A673 (cell line): ENCODE results near the gene GPR176. TPM values are rescaled to one million over a fixed set of nuclear protein-coding genes. Genes with fewer than 3 reads are reported as not detected.

ENCODE experiments used
- BruUV-seq: library from RNA; stranded (reverse); fragments of 400-500 nt; replicated peaks from 2 replicates; lab custom pipeline; 2021; lab: Mats Ljungman, UMichigan
- CTCF ChIA-PET: fragments of 300-600 bp; sonication (Branson Sonifier 250); formaldehyde crosslinking; loops from one replicate; lab custom pipeline; 2022; ENCODE audit warnings: antibody characterized with exemption; lab: Charles Lee
- POLR2A ChIA-PET: fragments of 300-600 bp; sonication (Branson Sonifier 250); formaldehyde crosslinking; loops from one replicate; lab custom pipeline; 2022; ENCODE audit warnings: antibody characterized with exemption; ENCODE audit not compliant: low non-redundant PET; lab: Charles Lee
- DNase-seq: peaks from one replicate; pipeline ENCODE4 v3.0.0-alpha.2; 2015; ENCODE audit warnings: low spot score
- H3K27ac ChIP-seq: fragments of 200-600 bp; sonication (generic); 2 replicates; pipeline ENCODE4 v1.5.1; 2016; ENCODE audit warnings: mixed run types, low read depth, mild to moderate bottlenecking, mixed read lengths, antibody characterized with exemption, low read length; ENCODE audit not compliant: poor library complexity, severe bottlenecking
- H3K27me3 ChIP-seq: fragments of 200-600 bp; sonication (generic); replicated peaks from 2 replicates; pipeline ENCODE4 v1.6.1; 2017; ENCODE audit warnings: mixed run types, low read depth, mild to moderate bottlenecking, mixed read lengths, antibody characterized with exemption, low read length; ENCODE audit not compliant: insufficient read depth, poor library complexity
- H3K36me3 ChIP-seq: fragments of 200-600 bp; sonication (generic); 2 replicates; pipeline ENCODE4 v1.6.1; 2016; ENCODE audit warnings: mixed run types, mild to moderate bottlenecking, mixed read lengths, antibody characterized with exemption, low read length; ENCODE audit not compliant: insufficient read depth, poor library complexity, severe bottlenecking
- H3K4me1 ChIP-seq: fragments of 200-600 bp; sonication (generic); 2 replicates; pipeline ENCODE4 v1.6.1; 2017; ENCODE audit warnings: mixed run types, mild to moderate bottlenecking, mixed read lengths, antibody characterized with exemption, low read length; ENCODE audit not compliant: insufficient read depth, poor library complexity, severe bottlenecking
- H3K4me3 ChIP-seq: fragments of 200-600 bp; sonication (generic); 2 replicates; pipeline ENCODE4 v1.5.1; 2016; ENCODE audit warnings: low read depth, mixed run types, mild to moderate bottlenecking, mixed read lengths, low read length; ENCODE audit not compliant: poor library complexity, severe bottlenecking
- H3K9me3 ChIP-seq: fragments of 200-600 bp; sonication (generic); 2 replicates; pipeline ENCODE4 v1.6.1; 2016; ENCODE audit warnings: mixed run types, low read depth, mild to moderate bottlenecking, mixed read lengths, antibody characterized with exemption, low read length; ENCODE audit not compliant: poor library complexity, severe bottlenecking
- CTCF ChIP-seq: fragments of 300-800, 200-600 bp; sonication (generic); conservative IDR thresholded peaks from 2 replicates; pipeline ENCODE4 v1.5.1; 2017; ENCODE audit warnings: low read depth, mild to moderate bottlenecking, antibody characterized with exemption, low read length, moderate library complexity, mixed read lengths
- EZH2 ChIP-seq: fragments of 200-600 bp; sonication (generic); IDR thresholded peaks from 2 replicates; pipeline ENCODE4 v1.6.1; 2017; ENCODE audit warnings: borderline replicate concordance, low read depth, mild to moderate bottlenecking, mixed read lengths, antibody characterized with exemption, low read length; ENCODE audit not compliant: poor library complexity, severe bottlenecking
- intact Hi-C: fragments of 100-400 bp; cut with micrococcal nuclease; formaldehyde crosslinking; loops from one replicate; pipeline ENCODE4 v1.10.0; 2022; ENCODE audit not compliant: unreplicated experiment
- total RNA-seq: library from RNA; stranded (reverse); gene quantifications from 2 replicates; pipeline ENCODE4 v1.2.3, GENCODE V29; 2021

The GPR176 gene
- total RNA-seq, 1 experiment from 2014 or later, result 5.6 TPM

DNA sequence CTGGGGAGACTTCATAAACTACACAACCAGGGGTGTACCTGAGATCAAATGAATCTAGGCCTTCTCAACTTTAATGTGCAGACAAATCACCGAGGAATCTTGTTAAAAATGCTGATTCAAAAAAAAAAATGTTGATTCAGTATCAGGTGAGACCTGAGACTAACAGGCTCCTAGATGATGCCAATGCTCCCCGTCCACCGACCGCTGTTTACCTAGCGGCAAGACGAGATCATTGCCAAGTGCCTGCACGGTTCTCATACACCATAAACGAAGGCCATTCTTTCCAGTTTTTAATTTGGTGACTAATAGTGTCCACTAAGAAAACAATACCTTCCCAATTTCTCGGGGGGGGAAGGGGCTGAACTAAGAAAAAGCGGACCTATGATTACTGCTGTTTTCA is 134.9 kb downstream of the GPR176 start:
- TF ChIP-seq CTCF, result no peak
- no peak for TF ChIP-seq EZH2
- BruUV-seq, result no TSS peak
- POLR2A ChIA-PET, result no interaction called here
- CTCF ChIA-PET, result interaction anchor here (1.2 kb wide), 1 partner anchor 28 kb away, joined by 3 read pairs; no protein-coding TSS in a partner anchor
- peaks cover 5% of the 10 kb centered on the region for H3K9me3 ChIP-seq
- no peak overlapping the region for H3K27ac ChIP-seq
- peaks cover 14% of the 10 kb centered on the region for H3K4me1 ChIP-seq
- no peak overlapping the region for H3K4me3 ChIP-seq
- H3K36me3 ChIP-seq, result no peaks in the 10 kb centered on the region
- no peak for DNase-seq
- H3K27me3 ChIP-seq, result no peaks in the 10 kb centered on the region
- intact Hi-C loops, result loop anchor here (5.0 kb wide), 4 partner anchors 137 to 492 kb away; partner anchors contain the start of genes GPR176 and SRP14

DNA sequence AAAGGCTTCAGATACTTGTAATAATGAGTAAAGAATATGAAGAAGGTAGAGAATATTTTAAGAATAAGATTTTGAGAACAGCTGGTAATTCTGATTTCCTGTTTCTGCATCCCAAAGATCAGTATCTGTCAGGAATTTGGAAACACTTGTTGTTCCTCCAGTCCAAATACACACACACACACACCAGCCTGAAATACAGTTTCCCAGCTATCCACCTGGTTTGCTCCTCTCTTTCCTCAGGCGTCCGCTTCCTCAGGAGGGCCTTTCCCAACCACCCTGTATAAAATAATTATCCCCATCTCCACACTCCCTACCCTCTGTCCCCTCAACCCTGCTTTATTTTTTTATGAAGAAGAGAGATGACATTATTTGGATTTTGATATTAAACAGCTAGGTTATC is 135.4 kb downstream of the GPR176 start:
- intact Hi-C loops, result loop anchor here (5.0 kb wide), 4 partner anchors 138 to 493 kb away; partner anchors contain the start of genes GPR176 and SRP14
- H3K36me3 ChIP-seq, result no peaks in the 10 kb centered on the region
- H3K27me3 ChIP-seq, result no peaks in the 10 kb centered on the region
- CTCF ChIA-PET, result no interaction called here
- no peak overlapping the region for H3K4me3 ChIP-seq
- DNase-seq, result no peak
- POLR2A ChIA-PET, result no interaction called here
- H3K4me1 ChIP-seq, result peaks cover 14% of the 10 kb centered on the region
- H3K9me3 ChIP-seq, result peaks cover 5% of the 10 kb centered on the region
- H3K27ac ChIP-seq, result no peak overlapping the region
- TF ChIP-seq EZH2 (no peak), CTCF (no peak)
- no TSS peak for BruUV-seq

DNA sequence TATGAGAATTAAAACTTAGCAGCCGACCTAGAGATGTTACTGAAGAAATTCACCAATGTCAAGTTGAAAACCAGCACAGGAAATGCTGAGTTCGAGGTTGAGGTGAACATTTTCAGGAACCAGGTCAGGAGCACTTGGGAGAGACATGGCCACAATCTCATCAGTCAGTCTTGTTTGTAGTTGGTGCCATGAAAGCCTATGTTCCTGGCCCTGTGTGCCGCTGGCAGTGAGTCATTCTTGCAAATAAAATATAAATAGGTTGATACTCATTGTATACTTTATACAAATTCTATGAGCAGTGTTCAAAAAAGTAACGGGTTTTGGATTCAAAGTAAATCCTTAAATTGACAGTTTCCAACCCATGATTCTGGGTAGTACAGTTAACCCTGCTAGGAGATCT is 135.9 kb downstream of the GPR176 start:
- peak overlapping the region; percentile 72 for H3K4me3 ChIP-seq
- POLR2A ChIA-PET, result no interaction called here
- intact Hi-C loops, result no loop called here
- H3K9me3 ChIP-seq, result peaks cover 5% of the 10 kb centered on the region
- peaks cover 14% of the 10 kb centered on the region for H3K4me1 ChIP-seq
- DNase-seq, result no peak
- TF ChIP-seq CTCF (no peak), EZH2 (no peak)
- no peaks in the 10 kb centered on the region for H3K36me3 ChIP-seq
- CTCF ChIA-PET, result no interaction called here
- BruUV-seq, result no TSS peak
- no peaks in the 10 kb centered on the region for H3K27me3 ChIP-seq
- H3K27ac ChIP-seq, result no peak overlapping the region
